AG10803 (cell line): ENCODE results near the gene EFR3B.
A peak's percentile ranks its signal among the peaks of the same experiment; 100 is the strongest.

Source experiments
- DNase-seq: peaks from one replicate; pipeline ENCODE4 v3.0.0; 2010; ENCODE audit warnings: low read depth
- H3K4me3 ChIP-seq: 2 replicates; pipeline ENCODE4 v1.5.1; 2011; ENCODE audit warnings: mild to moderate bottlenecking, low read length, control low read depth
- CTCF ChIP-seq: conservative IDR thresholded peaks from 2 replicates; pipeline ENCODE4 v1.5.1; 2011; ENCODE audit warnings: mild to moderate bottlenecking, low read length, control low read depth, inconsistent platforms

The EFR3B gene

DNA sequence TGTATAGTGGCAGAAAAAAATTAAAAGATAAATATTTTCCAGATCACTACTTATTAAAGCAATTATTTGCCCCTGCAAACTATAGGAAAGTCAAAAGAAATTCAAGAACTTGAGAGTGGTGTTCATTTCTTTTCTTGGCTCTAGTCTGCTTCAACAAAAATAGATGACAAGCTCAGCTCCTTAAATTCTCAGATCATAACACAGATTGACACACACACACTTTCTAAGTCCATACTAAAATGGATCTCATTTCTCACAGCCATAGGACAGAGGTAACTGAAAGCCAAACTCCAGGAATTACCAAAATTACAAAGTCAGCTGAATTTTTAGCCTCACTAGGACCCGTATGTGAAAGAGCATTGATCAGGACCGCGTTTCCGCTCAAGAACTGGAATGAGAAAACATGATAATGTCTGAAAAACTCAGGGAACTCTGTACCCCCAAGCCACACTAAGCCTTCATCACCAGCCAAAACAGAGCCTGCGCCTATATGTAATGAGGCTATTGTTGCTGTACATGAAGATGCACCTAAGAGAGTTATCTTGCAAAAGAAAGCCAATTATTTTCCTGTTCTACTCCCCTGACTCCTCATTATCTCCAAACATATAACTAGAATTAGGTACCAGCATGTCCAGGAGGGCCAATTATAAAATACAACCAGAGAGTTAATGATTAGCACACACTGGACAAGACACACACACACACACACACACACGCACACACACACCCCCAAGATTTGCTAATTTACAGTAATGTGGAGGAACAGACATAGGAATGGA is 16.5 kb upstream of the EFR3B start:
- no peak overlapping the region for H3K4me3 ChIP-seq
- no peak for TF ChIP-seq CTCF
- DNase-seq, result no peak

DNA sequence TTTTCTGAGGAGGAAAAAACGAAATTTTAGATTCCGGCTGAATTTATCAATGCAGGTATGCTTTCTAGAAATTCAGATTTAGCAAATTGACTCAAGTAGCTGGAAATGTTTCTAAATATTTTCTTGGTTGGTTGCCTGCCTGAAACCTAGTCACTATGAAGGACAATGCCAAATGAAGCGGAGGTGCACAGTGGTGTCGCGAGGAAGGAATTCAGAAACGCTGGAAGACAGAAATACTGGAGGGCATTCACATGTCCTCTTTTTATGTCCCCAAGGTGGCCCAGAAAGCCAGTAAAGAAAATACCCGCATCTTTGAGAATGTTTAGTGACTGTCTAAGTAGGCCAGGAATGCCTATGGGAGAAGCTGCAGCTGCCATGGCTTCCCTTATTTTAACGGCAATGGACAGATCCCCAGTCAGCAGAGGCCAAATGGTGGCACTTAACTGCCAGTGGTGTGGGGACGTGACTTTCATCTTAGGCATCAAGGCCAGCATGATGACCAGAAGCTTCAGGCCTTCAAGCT is 15.8 kb upstream of the EFR3B start:
- TF ChIP-seq CTCF, result no peak
- no peak for DNase-seq
- H3K4me3 ChIP-seq, result no peak overlapping the region

DNA sequence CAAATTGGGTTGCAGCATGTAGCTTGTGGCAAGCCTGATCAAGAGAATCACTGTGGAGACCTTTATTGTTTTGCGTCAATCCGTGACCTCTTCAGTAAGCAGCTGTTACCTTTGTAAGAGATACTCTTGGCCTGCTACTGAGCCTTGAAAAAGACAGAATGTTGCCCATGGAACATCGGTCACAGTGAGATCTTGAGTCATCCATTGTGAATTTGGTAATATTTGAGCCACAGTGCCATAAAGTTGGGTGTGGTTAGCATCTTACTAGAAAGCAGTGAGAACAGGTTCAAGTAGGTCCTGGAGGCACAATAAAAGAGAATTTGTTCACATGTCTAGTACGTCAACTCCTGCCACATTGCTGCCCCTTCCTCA is 12.7 kb upstream of the EFR3B start:
- no peak for TF ChIP-seq CTCF
- no peak for DNase-seq
- no peak overlapping the region for H3K4me3 ChIP-seq

DNA sequence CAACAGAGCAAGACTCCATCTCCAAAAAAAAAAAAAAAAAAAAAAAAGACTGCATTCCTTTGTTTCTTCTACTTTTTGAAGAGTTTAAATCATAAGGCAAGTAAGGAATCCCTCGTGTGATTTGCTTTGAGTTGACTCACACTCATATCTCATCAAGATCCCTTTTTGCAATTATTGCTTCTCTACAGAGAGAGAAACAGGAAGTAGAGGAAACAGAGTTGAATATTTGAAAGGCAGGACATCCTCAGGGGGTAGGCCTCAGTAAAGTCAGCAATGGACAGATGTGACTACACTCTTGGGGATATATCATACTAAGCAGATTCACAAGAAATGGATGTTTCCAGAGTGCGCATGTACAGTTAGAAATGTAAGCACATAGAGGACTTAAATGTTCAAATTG is 11.2 kb upstream of the EFR3B start:
- TF ChIP-seq CTCF, result no peak
- peak; percentile 25 for DNase-seq
- H3K4me3 ChIP-seq, result no peak overlapping the region

- peak; percentile 35 for DNase-seq
- no peak for TF ChIP-seq CTCF
- no peak overlapping the region for H3K4me3 ChIP-seq
Measured at GRCh38 chr2:25032094-25032493, 9.8 kb upstream of the EFR3B start.

DNA sequence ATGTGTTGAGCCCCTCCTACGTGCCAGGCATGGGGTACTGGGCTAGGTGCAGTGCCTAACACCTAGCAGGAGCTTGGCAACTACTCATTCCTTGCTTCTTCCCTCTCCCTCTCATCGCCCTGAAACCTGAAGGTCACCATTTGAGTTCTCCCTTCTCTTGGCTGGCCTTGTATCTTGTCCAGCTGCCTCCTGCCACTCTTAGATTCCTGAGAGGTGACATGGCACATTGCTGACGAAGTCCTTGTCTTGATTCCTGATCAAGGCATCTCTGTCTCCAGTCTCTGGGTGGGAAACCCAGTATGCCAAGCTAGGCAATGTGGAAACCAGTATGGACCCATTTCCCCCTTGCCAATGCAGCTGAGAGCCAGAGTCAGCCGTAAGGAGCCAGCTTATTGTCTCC is 9.0 kb upstream of the EFR3B start:
- no peak for DNase-seq
- H3K4me3 ChIP-seq, result no peak overlapping the region
- TF ChIP-seq CTCF, result no peak

DNA sequence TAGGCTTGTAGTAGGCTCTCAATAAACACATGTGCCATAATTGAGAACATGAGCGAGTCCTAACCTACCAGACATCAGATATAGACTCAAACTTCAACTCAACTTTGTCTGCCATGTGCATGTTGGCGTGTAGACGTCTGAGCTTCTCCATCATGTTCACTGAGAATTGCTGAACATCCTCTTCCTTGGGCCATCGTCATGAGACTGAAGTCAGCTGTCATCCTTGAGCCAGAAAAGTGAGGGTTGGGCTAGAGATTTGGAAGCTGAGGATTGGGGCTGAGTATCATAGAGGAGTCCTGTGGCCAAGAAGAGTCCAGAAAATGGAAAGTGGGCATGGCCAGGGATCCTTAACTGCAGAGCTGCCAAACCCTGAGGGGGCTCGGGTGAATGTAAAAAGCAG is 7.8 kb upstream of the EFR3B start:
- H3K4me3 ChIP-seq, result no peak overlapping the region
- no peak for TF ChIP-seq CTCF
- DNase-seq, result no peak
